HEK293 (cell line): ENCODE measurements around the gene ANKRD16.
A peak's percentile ranks its signal among the peaks of the same experiment; 100 is the strongest.

Experiments used
- EGR2 ChIP-seq: fragments of 450-650 bp; formaldehyde crosslinking; IDR thresholded peaks from 2 replicates; pipeline ENCODE4 v1.5.1; 2016; ENCODE audit warnings: low read depth, missing biosample characterization, missing genetic modification characterization
- FEZF1 ChIP-seq: fragments of 450-650 bp; formaldehyde crosslinking; IDR thresholded peaks from 2 replicates; pipeline ENCODE4 v1.5.1; 2016; ENCODE audit warnings: missing biosample characterization, missing genetic modification characterization
- HOXA7 ChIP-seq: sonication (generic); formaldehyde crosslinking; IDR thresholded peaks from 2 replicates; pipeline ENCODE4 v1.8.1; 2022; ENCODE audit warnings: missing genetic modification reagents, borderline replicate concordance
- HOXD13 ChIP-seq: sonication (generic); formaldehyde crosslinking; IDR thresholded peaks from 2 replicates; pipeline ENCODE4 v1.8.0; 2022; ENCODE audit warnings: missing genetic modification reagents, borderline replicate concordance
- KLF16 ChIP-seq: fragments of 450-650 bp; formaldehyde crosslinking; IDR thresholded peaks from 2 replicates; pipeline ENCODE4 v1.5.1; 2017; ENCODE audit warnings: missing biosample characterization, missing genetic modification characterization
- KLF9 ChIP-seq: fragments of 450-650 bp; formaldehyde crosslinking; IDR thresholded peaks from 2 replicates; pipeline ENCODE4 v1.5.1; 2016; ENCODE audit warnings: missing biosample characterization, missing genetic modification characterization, low read depth
- SP3 ChIP-seq: fragments of 450-650 bp; formaldehyde crosslinking; IDR thresholded peaks from 2 replicates; pipeline ENCODE4 v1.5.1; 2016; ENCODE audit warnings: missing biosample characterization, missing genetic modification characterization
- WT1 ChIP-seq: fragments of 450-650 bp; formaldehyde crosslinking; IDR thresholded peaks from 2 replicates; pipeline ENCODE4 v1.5.1; 2016; ENCODE audit warnings: missing biosample characterization, missing genetic modification characterization
- YY2 ChIP-seq: fragments of 450-650 bp; formaldehyde crosslinking; IDR thresholded peaks from 2 replicates; pipeline ENCODE4 v1.5.1; 2016; ENCODE audit warnings: missing biosample characterization, missing genetic modification characterization
- ZFHX2 ChIP-seq: fragments of 450-650 bp; formaldehyde crosslinking; conservative IDR thresholded peaks from 2 replicates; pipeline ENCODE4 v1.5.1; 2016; ENCODE audit warnings: missing biosample characterization, missing genetic modification characterization
- ZFP37 ChIP-seq: fragments of 450-650 bp; formaldehyde crosslinking; IDR thresholded peaks from 2 replicates; pipeline ENCODE4 v1.5.1; 2016; ENCODE audit warnings: missing biosample characterization, missing genetic modification characterization
- ZNF16 ChIP-seq: fragments of 450-650 bp; formaldehyde crosslinking; IDR thresholded peaks from 2 replicates; pipeline ENCODE4 v1.5.1; 2016; ENCODE audit warnings: low read depth, missing biosample characterization, missing genetic modification characterization
- ZNF19 ChIP-seq: fragments of 450-650 bp; formaldehyde crosslinking; IDR thresholded peaks from 2 replicates; pipeline ENCODE4; 2016; ENCODE audit warnings: missing biosample characterization, missing genetic modification characterization, low read depth
- ZNF354C ChIP-seq: fragments of 450-650 bp; formaldehyde crosslinking; IDR thresholded peaks from 2 replicates; pipeline ENCODE4 v1.5.1; 2016; ENCODE audit warnings: missing biosample characterization, missing genetic modification characterization, low read depth, borderline replicate concordance
- ZNF510 ChIP-seq: fragments of 450-650 bp; formaldehyde crosslinking; IDR thresholded peaks from 2 replicates; pipeline ENCODE4 v1.5.1; 2018; ENCODE audit warnings: mild to moderate bottlenecking, missing genetic modification characterization, missing biosample characterization; ENCODE audit not compliant: insufficient replicate concordance
- ZNF561 ChIP-seq: fragments of 450-650 bp; IDR thresholded peaks from 2 replicates; pipeline ENCODE4 v1.5.1; 2018; ENCODE audit warnings: missing biosample characterization, missing genetic modification characterization, borderline replicate concordance
- ZNF585B ChIP-seq: fragments of 450-650 bp; formaldehyde crosslinking; IDR thresholded peaks from 2 replicates; pipeline ENCODE4 v1.5.1; 2016; ENCODE audit warnings: missing biosample characterization, missing genetic modification characterization
- ZNF677 ChIP-seq: fragments of 450-650 bp; IDR thresholded peaks from 2 replicates; pipeline ENCODE4 v1.5.0; 2018; ENCODE audit warnings: missing biosample characterization, mild to moderate bottlenecking, missing genetic modification characterization, moderate library complexity
- ZNF792 ChIP-seq: fragments of 450-650 bp; formaldehyde crosslinking; IDR thresholded peaks from 2 replicates; pipeline ENCODE4 v1.5.1; 2016; ENCODE audit warnings: missing biosample characterization, missing genetic modification characterization
- TF ChIP-seq, protein P1 (sequence below): fragments of 450-650 bp; formaldehyde crosslinking; IDR thresholded peaks from 2 replicates; pipeline ENCODE4 v1.5.1; 2016; ENCODE audit warnings: missing biosample characterization, missing genetic modification characterization
- TF ChIP-seq, protein P2 (sequence below): fragments of 450-650 bp; formaldehyde crosslinking; IDR thresholded peaks from 2 replicates; pipeline ENCODE4 v1.5.1; 2016; ENCODE audit warnings: missing biosample characterization, missing genetic modification characterization, low read depth
- TF ChIP-seq, protein P3 (sequence below): fragments of 450-650 bp; formaldehyde crosslinking; IDR thresholded peaks from 2 replicates; pipeline ENCODE4 v1.5.1; 2016; ENCODE audit warnings: missing biosample characterization, missing genetic modification characterization
- TF ChIP-seq, protein P4 (sequence below): fragments of 450-650 bp; formaldehyde crosslinking; IDR thresholded peaks from 2 replicates; pipeline ENCODE4 v1.5.1; 2017; ENCODE audit warnings: missing biosample characterization, missing genetic modification characterization
- TF ChIP-seq, protein P5 (sequence below): fragments of 450-650 bp; formaldehyde crosslinking; IDR thresholded peaks from 2 replicates; pipeline ENCODE4 v1.5.1; 2016; ENCODE audit warnings: missing biosample characterization, missing genetic modification characterization, borderline replicate concordance

ANKRD16 gene

DNA sequence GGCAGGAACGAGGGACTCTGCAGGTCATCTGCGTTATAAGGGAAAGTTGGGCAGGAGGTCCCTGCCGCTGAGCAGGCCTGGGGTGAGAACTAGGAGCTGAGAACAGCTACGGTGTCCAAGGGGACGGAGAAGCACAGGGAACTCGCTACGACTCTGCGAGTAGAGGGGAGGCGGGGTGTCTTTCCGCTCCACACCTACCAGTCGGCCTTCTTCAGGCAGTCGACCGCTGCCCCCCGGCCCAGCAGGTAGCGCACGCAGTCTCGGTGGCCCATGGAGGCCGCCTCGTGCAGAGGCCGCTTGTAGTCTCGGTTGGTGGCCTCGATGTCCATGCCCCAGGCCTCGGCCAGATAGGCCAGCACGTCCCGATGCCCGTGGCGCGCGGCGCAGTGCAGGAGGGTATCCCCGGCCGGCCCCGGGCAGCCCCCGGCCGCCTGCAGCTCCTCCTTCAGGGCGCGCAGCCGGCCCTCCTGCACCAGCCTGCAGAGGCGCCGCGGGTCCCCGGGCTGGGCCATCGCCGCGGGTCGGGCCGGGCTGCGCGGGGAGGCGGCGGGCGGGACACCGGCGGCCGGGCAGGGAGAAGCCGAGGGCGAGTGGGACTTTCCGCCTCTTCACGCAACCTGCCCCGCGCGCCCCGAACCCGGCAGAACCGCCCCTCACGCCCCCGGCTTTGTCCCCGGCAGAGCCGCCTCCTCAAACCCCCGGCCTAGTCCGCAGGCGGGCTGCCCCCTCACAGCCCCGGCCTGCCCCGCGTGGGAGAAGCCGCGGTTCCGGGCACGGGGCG lies 660 bp downstream of the ANKRD16 start (continued):
- TF ChIP-seq ZNF585B (no peak), ZNF354C (tag by site-specific recombination) (no peak), ZNF792 (tag by site-specific recombination) (no peak), EGR2 (tag by site-specific recombination) (peak; percentile 96), KLF16 (tag by site-specific recombination) (peak; percentile 53; the same call in 1 of the 2 replicates), WT1 (tag by site-specific recombination) (peak; percentile 29; the same call in 1 of the 2 replicates), FEZF1 (tag by site-specific recombination) (no peak), ZNF19 (tag by site-specific recombination) (no peak), HOXD13 (no peak), SP3 (tag by site-specific recombination) (peak; percentile 21; the same call in 1 of the 2 replicates), ZNF16 (tag by site-specific recombination) (no peak), ZFP37 (tag by site-specific recombination) (0 out of 2 replicates have a peak, but pooled peaks have one; percentile 17), ZNF677 (tag by site-specific recombination) (no peak), ZNF561 (tag by site-specific recombination) (no peak), YY2 (tag by site-specific recombination) (no peak), ZFHX2 (tag by site-specific recombination) (peak; percentile 97), KLF9 (tag by site-specific recombination) (peak; percentile 33; the same call in 1 of the 2 replicates), HOXA7 (CRISPR knock-in tag) (0 out of 2 replicates have a peak, but pooled peaks have one; percentile 64), ZNF510 (tag by site-specific recombination) (no peak)
- TF ChIP-seq, protein P1, sequence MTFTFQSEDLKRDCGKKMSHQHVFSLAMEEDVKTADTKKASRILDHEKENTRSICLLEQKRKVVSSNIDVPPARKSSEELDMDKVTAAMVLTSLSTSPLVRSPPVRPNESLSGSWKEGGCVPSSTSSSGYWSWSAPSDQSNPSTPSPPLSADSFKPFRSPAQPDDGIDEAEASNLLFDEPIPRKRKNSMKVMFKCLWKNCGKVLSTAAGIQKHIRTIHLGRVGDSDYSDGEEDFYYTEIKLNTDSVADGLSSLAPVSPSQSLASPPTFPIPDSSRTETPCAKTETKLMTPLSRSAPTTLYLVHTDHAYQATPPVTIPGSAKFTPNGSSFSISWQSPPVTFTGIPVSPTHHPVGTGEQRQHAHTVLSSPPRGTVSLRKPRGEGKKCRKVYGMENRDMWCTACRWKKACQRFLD (tag by site-specific recombination): no peak
- TF ChIP-seq, protein P2, sequence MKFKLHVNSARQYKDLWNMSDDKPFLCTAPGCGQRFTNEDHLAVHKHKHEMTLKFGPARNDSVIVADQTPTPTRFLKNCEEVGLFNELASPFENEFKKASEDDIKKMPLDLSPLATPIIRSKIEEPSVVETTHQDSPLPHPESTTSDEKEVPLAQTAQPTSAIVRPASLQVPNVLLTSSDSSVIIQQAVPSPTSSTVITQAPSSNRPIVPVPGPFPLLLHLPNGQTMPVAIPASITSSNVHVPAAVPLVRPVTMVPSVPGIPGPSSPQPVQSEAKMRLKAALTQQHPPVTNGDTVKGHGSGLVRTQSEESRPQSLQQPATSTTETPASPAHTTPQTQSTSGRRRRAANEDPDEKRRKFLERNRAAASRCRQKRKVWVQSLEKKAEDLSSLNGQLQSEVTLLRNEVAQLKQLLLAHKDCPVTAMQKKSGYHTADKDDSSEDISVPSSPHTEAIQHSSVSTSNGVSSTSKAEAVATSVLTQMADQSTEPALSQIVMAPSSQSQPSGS: no peak
- TF ChIP-seq, protein P3, sequence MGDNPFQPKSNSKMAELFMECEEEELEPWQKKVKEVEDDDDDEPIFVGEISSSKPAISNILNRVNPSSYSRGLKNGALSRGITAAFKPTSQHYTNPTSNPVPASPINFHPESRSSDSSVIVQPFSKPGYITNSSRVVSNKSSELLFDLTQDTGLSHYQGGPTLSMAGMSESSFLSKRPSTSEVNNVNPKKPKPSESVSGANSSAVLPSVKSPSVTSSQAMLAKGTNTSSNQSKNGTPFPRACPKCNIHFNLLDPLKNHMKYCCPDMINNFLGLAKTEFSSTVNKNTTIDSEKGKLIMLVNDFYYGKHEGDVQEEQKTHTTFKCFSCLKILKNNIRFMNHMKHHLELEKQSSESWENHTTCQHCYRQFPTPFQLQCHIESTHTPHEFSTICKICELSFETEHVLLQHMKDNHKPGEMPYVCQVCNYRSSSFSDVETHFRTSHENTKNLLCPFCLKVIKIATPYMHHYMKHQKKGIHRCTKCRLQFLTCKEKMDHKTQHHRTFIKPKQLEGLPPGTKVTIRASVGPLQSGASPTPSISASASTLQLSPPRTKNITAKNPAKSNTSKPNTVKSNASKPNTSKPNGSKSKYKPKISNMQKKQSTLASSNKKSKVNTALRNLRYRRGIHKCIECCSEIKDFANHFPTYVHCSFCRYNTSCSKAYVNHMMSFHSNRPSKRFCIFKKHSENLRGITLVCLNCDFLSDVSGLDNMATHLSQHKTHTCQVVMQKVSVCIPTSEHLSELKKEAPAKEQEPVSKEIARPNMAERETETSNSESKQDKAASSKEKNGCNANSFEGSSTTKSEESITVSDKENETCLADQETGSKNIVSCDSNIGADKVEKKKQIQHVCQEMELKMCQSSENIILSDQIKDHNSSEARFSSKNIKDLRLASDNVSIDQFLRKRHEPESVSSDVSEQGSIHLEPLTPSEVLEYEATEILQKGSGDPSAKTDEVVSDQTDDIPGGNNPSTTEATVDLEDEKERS (tag by site-specific recombination): no peak
- TF ChIP-seq, protein P4, sequence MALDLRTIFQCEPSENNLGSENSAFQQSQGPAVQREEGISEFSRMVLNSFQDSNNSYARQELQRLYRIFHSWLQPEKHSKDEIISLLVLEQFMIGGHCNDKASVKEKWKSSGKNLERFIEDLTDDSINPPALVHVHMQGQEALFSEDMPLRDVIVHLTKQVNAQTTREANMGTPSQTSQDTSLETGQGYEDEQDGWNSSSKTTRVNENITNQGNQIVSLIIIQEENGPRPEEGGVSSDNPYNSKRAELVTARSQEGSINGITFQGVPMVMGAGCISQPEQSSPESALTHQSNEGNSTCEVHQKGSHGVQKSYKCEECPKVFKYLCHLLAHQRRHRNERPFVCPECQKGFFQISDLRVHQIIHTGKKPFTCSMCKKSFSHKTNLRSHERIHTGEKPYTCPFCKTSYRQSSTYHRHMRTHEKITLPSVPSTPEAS (tag by site-specific recombination): no peak
- TF ChIP-seq, protein P5, sequence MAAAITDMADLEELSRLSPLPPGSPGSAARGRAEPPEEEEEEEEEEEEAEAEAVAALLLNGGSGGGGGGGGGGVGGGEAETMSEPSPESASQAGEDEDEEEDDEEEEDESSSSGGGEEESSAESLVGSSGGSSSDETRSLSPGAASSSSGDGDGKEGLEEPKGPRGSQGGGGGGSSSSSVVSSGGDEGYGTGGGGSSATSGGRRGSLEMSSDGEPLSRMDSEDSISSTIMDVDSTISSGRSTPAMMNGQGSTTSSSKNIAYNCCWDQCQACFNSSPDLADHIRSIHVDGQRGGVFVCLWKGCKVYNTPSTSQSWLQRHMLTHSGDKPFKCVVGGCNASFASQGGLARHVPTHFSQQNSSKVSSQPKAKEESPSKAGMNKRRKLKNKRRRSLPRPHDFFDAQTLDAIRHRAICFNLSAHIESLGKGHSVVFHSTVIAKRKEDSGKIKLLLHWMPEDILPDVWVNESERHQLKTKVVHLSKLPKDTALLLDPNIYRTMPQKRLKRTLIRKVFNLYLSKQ (tag by site-specific recombination): no peak
